HCT116 (cell line): ENCODE measurements around the gene CHAF1A. TPM values are rescaled to one million over a fixed set of nuclear protein-coding genes. Genes with fewer than 3 reads are reported as not detected.

ENCODE experiments used
- ATAC-seq: fragments of 200-7000 bp; cut with Tn5 transposase; 2 replicates; pipeline ENCODE4 v1.9.1; 2020; ENCODE audit warnings: mild to moderate bottlenecking, moderate library complexity
- BruUV-seq: library from RNA; stranded (reverse); fragments of 400-500 nt; replicated peaks from 2 replicates; lab custom pipeline; 2021; lab: Mats Ljungman, UMichigan
- CTCF ChIA-PET: fragments of 300-600 bp; sonication (Branson Sonifier 250); formaldehyde crosslinking; loops from one replicate; lab custom pipeline; 2021; ENCODE audit warnings: antibody characterized with exemption; lab: Charles Lee
- POLR2A ChIA-PET: fragments of 300-600, 350-600 bp; sonication (Branson Sonifier 250); formaldehyde crosslinking; loops from one replicate; lab custom pipeline; 2021; ENCODE audit warnings: antibody characterized with exemption; lab: Charles Lee
- RAD21 ChIA-PET, 2 experiments: fragments of 300-600 bp; sonication (Branson Sonifier 250); formaldehyde crosslinking; loops; one replicate each; lab custom pipeline; 2023; ENCODE audit warnings: low total read pairs in 2 of 2; ENCODE audit not compliant: uncharacterized antibody in 2 of 2, unreplicated experiment in 2 of 2, low non-redundant PET in 1 of 2; lab: Charles Lee
- DNase-seq: peaks from one replicate; pipeline ENCODE4 v3.0.0-alpha.2; 2010; ENCODE audit warnings: low read depth, low spot score
- H2AFZ ChIP-seq: fragments of 200-600 bp; shearing (Covaris generic), sonication (generic); 2 replicates; pipeline ENCODE4 v1.6.1; 2017; ENCODE audit warnings: low read depth, mixed run types, mixed read lengths, antibody characterized with exemption, low read length; ENCODE audit not compliant: poor library complexity, severe bottlenecking
- H3K27ac ChIP-seq: 2 replicates; pipeline ENCODE4 v1.5.1; 2012; ENCODE audit warnings: low read depth, low read length
- H3K27me3 ChIP-seq: fragments of 200-600 bp; sonication (generic); 2 replicates; pipeline ENCODE4 v1.6.1; 2016; ENCODE audit warnings: mixed run types, low read length, mixed read lengths; ENCODE audit not compliant: insufficient read depth
- H3K36me3 ChIP-seq, 2 experiments: fragments of 200-500 bp in 1 of 2; fragments of 200-600 bp in 1 of 2; sonication (Bioruptor generic) in 1 of 2; sonication (generic) in 1 of 2; 2 replicates each; pipeline versions ENCODE4 v1.5.1 to v1.6.1; 2014 to 2016; ENCODE audit warnings: low read length in 2 of 2, inconsistent platforms in 1 of 2, mixed read lengths in 1 of 2, mixed run types in 1 of 2; ENCODE audit not compliant: insufficient read depth in 2 of 2, control insufficient read depth in 1 of 2
- H3K4me1 ChIP-seq, 2 experiments: fragments of 200-600 bp in 1 of 2; sonication (generic) in 1 of 2; 2 replicates each; pipeline versions ENCODE4 v1.5.1 to v1.6.1; 2012 to 2017; ENCODE audit warnings: low read length in 2 of 2, inconsistent platforms in 1 of 2, mild to moderate bottlenecking in 1 of 2, mixed read lengths in 1 of 2, mixed run types in 1 of 2, moderate library complexity in 1 of 2; ENCODE audit not compliant: insufficient read depth in 2 of 2, control insufficient read depth in 1 of 2
- H3K4me2 ChIP-seq: fragments of 200-600 bp; sonication (generic); 2 replicates; pipeline ENCODE4 v1.6.1; 2017; ENCODE audit warnings: mixed run types, low read length, mixed read lengths
- H3K4me3 ChIP-seq, 2 experiments: fragments of 200-600 bp in 1 of 2; sonication (generic) in 1 of 2; replicated peaks in 1 of 2; 2 replicates each; pipeline ENCODE4 v1.5.1; 2011 to 2016; ENCODE audit warnings: low read length in 2 of 2, control low read depth in 1 of 2, low read depth in 1 of 2, mild to moderate bottlenecking in 1 of 2, mixed read lengths in 1 of 2, mixed run types in 1 of 2
- H3K79me2 ChIP-seq: fragments of 200-600 bp; sonication (generic); 2 replicates; pipeline ENCODE4 v1.6.1; 2017; ENCODE audit warnings: mild to moderate bottlenecking, mixed run types, low read length, moderate library complexity, mixed read lengths; ENCODE audit not compliant: insufficient read depth
- H3K9ac ChIP-seq: fragments of 200-600 bp; sonication (generic); 2 replicates; pipeline ENCODE4 v1.6.1; 2016; ENCODE audit warnings: low read length, mixed read lengths
- H3K9me2 ChIP-seq: fragments of 200-600 bp; sonication (generic), shearing (Covaris generic); 2 replicates; pipeline ENCODE4 v1.6.1; 2017; ENCODE audit warnings: mixed run types, mild to moderate bottlenecking, moderate library complexity; ENCODE audit not compliant: insufficient read depth
- H3K9me3 ChIP-seq, 2 experiments: fragments of 200-500 bp in 1 of 2; fragments of 200-600 bp in 1 of 2; sonication (Bioruptor generic) in 1 of 2; sonication (generic) in 1 of 2; 2 replicates each; pipeline ENCODE4 v1.6.1; 2014 to 2017; ENCODE audit warnings: low read length in 2 of 2, mixed read lengths in 2 of 2, inconsistent platforms in 1 of 2, low read depth in 1 of 2, mild to moderate bottlenecking in 1 of 2, mixed run types in 1 of 2, moderate library complexity in 1 of 2; ENCODE audit not compliant: control insufficient read depth in 1 of 2, insufficient read depth in 1 of 2
- H4K20me1 ChIP-seq: fragments of 200-600 bp; sonication (generic), shearing (Covaris generic); 2 replicates; pipeline ENCODE4 v1.6.1; 2017; ENCODE audit warnings: mixed run types, mild to moderate bottlenecking, moderate library complexity; ENCODE audit not compliant: insufficient read depth
- EZH2phosphoT487 ChIP-seq: fragments of 200-600 bp; IDR thresholded peaks from 2 replicates; pipeline ENCODE4 v1.6.1; 2018; ENCODE audit warnings: antibody characterized with exemption, borderline replicate concordance
- FOSL1 ChIP-seq: IDR thresholded peaks from 2 replicates; pipeline ENCODE4 v1.6.1; 2012; ENCODE audit warnings: low read depth
- JUND ChIP-seq: IDR thresholded peaks from 2 replicates; pipeline ENCODE4 v1.6.1; 2012
- RAD21 ChIP-seq: IDR thresholded peaks from 2 replicates; pipeline ENCODE4 v1.6.1; 2012; ENCODE audit warnings: low read depth, mild to moderate bottlenecking
- SP1 ChIP-seq: IDR thresholded peaks from 2 replicates; pipeline ENCODE4 v1.6.1; 2012; ENCODE audit warnings: low read depth
- TCF7L2 ChIP-seq: IDR thresholded peaks from 2 replicates; pipeline ENCODE4 v1.7.0; 2011; ENCODE audit warnings: borderline replicate concordance, inconsistent platforms; ENCODE audit not compliant: insufficient read depth, insufficient read length; ENCODE audit errors: extremely low read depth
- YY1 ChIP-seq: IDR thresholded peaks from 2 replicates; pipeline ENCODE4 v1.6.1; 2011; ENCODE audit warnings: low read length, low read depth, moderate library complexity, mild to moderate bottlenecking; ENCODE audit not compliant: insufficient replicate concordance; ENCODE audit errors: extremely low read depth
- ZFX ChIP-seq: fragments of 450-650 bp; IDR thresholded peaks from 2 replicates; pipeline ENCODE4 v1.6.1; 2017
- intact Hi-C: fragments of 100-400 bp; cut with micrococcal nuclease; formaldehyde crosslinking; loops from 2 replicates; pipeline ENCODE4 v1.10.0; 2022
- total RNA-seq: library from RNA; stranded (reverse); gene quantifications from one replicate; pipeline ENCODE4 v1.2.1, GENCODE V29; 2021; ENCODE audit not compliant: unreplicated experiment
- TF ChIP-seq, protein P1 (sequence below), 3 experiments: fragments of 200-600 bp in 1 of 3; sonication (generic) in 1 of 3; IDR thresholded peaks in 2 of 3; conservative IDR thresholded peaks in 1 of 3; 2 replicates each; pipeline ENCODE4 v1.5.1; 2012 to 2017; ENCODE audit warnings: low read depth in 2 of 3, low read length in 2 of 3, antibody characterized with exemption in 1 of 3, borderline replicate concordance in 1 of 3, control low read depth in 1 of 3, mild to moderate bottlenecking in 1 of 3, mixed read lengths in 1 of 3, mixed run types in 1 of 3, moderate library complexity in 1 of 3; ENCODE audit not compliant: insufficient read depth in 1 of 3
- TF ChIP-seq, protein P2 (sequence below): IDR thresholded peaks from 2 replicates; pipeline ENCODE4 v1.6.1; 2011; ENCODE audit warnings: mild to moderate bottlenecking, low read length, moderate library complexity; ENCODE audit not compliant: insufficient replicate concordance; ENCODE audit errors: extremely low read depth

CHAF1A gene
- total RNA-seq, 1 experiment from 2014 or later: 69.9 TPM

DNA sequence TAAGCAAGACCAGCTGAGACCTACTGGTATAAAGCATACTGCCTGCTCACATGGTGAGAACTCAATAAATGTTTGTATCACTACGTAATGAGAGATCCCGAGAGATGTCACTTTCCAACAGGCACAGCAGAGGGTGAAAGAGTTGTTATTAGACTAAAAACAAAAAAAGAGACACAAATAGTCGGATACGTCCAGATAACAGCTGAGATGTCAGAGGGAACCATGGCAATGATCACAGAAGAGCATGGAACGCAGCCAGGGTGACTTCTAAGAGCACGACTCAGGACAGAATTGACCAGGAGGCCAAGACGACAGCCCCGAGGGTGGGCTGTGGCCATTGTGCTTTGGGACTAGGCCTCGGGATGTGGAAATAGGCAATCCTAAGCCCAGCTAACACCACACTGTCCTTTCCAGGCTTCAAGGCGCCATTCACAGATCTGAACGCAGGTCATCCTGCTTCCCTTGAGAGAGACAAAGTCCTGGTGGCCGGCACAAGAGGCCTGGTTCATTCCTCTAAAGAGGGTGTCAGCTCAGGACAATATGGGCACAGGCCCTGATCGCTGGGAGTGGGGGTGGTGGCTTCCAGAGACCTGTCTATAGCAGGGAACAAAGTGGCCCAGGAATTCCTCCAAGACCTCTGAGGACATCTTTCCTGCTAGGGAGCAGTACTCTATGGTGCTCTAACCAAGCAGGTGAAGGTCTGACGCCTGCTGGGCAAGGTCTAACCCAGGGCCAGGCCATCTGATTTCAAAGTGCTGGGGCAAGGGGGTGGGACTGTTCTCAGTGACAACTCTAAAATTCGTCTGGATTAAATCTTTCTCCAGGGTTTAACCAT lies 5.3 kb upstream of the CHAF1A start:
- ATAC-seq (no peak), DNase-seq (no peak)
- H2AFZ ChIP-seq: no peak overlapping the region
- H3K9ac ChIP-seq: no peak overlapping the region
- ChIA-PET CTCF (no interaction called here), RAD21 (no interaction called here), POLR2A (no interaction called here)
- intact Hi-C loops: no loop called here
- H3K4me3 ChIP-seq: no peak overlapping the region
- H3K27ac ChIP-seq: no peak overlapping the region
- no peak for TF ChIP-seq FOSL1
- no peak for TF ChIP-seq JUND
- TF ChIP-seq EZH2phosphoT487: no peak
- no peaks in the 10 kb centered on the region for H3K9me2 ChIP-seq
- peaks cover 5% of the 10 kb centered on the region; the same call in 1 of the 2 replicates for H4K20me1 ChIP-seq
- no peak overlapping the region for H3K4me2 ChIP-seq
- H3K27me3 ChIP-seq: no peaks in the 10 kb centered on the region
- no TSS peak for BruUV-seq
- no peaks in the 10 kb centered on the region for H3K9me3 ChIP-seq
- H3K79me2 ChIP-seq: peaks cover 80% of the 10 kb centered on the region
- H3K4me1 ChIP-seq: peaks cover 14 to 24% of the 10 kb centered on the region in 2 experiments
- H3K36me3 ChIP-seq: peaks cover 3 to 29% of the 10 kb centered on the region in 2 experiments; a peak in 3 of 4 replicates

DNA sequence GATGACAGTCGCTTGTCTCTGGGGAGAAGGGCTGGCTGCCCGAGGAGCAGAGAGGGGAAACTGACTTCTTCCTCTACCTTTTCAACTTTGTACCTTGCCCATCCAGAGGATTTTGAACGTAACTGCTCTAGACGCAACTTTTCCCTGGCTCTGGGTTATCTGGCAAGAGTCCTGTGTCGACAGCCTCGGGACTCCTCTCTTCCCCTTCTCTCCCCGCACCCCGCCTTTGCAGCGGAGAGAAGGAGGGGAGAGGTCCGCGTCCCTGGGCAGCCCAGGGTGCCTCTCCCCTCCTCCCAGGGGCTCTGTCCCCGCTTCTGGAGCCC lies 2.7 kb upstream of the CHAF1A start:
- intact Hi-C loops: loop anchor here (1.0 to 5.0 kb wide), 3 partner anchors 23 to 132 kb away; no protein-coding TSS in a partner anchor
- peaks cover 77% of the 10 kb centered on the region for H3K79me2 ChIP-seq
- ChIA-PET RAD21 (interaction anchor here in 1 of 2 experiments (0.6 kb wide), 1 partner anchor 25 kb away, joined by 3 read pairs; no protein-coding TSS in a partner anchor), POLR2A (no interaction called here), CTCF (interaction anchor here (0.6 to 1.4 kb wide), 9 partner anchors 8 to 133 kb away, joined by 3 to 8 read pairs (median 3); no protein-coding TSS in a partner anchor)
- H2AFZ ChIP-seq: no peak overlapping the region
- H3K9ac ChIP-seq: peak overlapping the region; percentile 95
- H3K27ac ChIP-seq: peak overlapping the region; percentile 88
- H3K4me1 ChIP-seq: peaks cover 16 to 41% of the 10 kb centered on the region in 2 experiments
- BruUV-seq: no TSS peak
- peaks cover 3 to 34% of the 10 kb centered on the region in 2 experiments for H3K36me3 ChIP-seq
- H4K20me1 ChIP-seq: peaks cover 13% of the 10 kb centered on the region
- no peaks in the 10 kb centered on the region for H3K9me3 ChIP-seq
- H3K9me2 ChIP-seq: no peaks in the 10 kb centered on the region
- no peak for DNase-seq
- no peaks in the 10 kb centered on the region for H3K27me3 ChIP-seq
- peak; percentile 10 for ATAC-seq
- H3K4me2 ChIP-seq: peak overlapping the region; percentile 100
- peak overlapping the region; percentile 93 to 97 for H3K4me3 ChIP-seq
- TF ChIP-seq ZFX: no peak
- no peak for TF ChIP-seq TCF7L2
- no peak for TF ChIP-seq RAD21
- TF ChIP-seq FOSL1: no peak
- no peak for TF ChIP-seq YY1
- TF ChIP-seq SP1: no peak
- TF ChIP-seq, protein P1, sequence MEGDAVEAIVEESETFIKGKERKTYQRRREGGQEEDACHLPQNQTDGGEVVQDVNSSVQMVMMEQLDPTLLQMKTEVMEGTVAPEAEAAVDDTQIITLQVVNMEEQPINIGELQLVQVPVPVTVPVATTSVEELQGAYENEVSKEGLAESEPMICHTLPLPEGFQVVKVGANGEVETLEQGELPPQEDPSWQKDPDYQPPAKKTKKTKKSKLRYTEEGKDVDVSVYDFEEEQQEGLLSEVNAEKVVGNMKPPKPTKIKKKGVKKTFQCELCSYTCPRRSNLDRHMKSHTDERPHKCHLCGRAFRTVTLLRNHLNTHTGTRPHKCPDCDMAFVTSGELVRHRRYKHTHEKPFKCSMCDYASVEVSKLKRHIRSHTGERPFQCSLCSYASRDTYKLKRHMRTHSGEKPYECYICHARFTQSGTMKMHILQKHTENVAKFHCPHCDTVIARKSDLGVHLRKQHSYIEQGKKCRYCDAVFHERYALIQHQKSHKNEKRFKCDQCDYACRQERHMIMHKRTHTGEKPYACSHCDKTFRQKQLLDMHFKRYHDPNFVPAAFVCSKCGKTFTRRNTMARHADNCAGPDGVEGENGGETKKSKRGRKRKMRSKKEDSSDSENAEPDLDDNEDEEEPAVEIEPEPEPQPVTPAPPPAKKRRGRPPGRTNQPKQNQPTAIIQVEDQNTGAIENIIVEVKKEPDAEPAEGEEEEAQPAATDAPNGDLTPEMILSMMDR (IDR thresholded peaks at IDR 0.05 in 2 of 3, conservative IDR thresholded peaks at IDR 0.05 in 1 of 3; ENCODE audit: borderline replicate concordance in 1 of 3, insufficient read depth in 1 of 3, low read depth in 2 of 3, low read length in 2 of 3): no peak
- TF ChIP-seq, protein P2, sequence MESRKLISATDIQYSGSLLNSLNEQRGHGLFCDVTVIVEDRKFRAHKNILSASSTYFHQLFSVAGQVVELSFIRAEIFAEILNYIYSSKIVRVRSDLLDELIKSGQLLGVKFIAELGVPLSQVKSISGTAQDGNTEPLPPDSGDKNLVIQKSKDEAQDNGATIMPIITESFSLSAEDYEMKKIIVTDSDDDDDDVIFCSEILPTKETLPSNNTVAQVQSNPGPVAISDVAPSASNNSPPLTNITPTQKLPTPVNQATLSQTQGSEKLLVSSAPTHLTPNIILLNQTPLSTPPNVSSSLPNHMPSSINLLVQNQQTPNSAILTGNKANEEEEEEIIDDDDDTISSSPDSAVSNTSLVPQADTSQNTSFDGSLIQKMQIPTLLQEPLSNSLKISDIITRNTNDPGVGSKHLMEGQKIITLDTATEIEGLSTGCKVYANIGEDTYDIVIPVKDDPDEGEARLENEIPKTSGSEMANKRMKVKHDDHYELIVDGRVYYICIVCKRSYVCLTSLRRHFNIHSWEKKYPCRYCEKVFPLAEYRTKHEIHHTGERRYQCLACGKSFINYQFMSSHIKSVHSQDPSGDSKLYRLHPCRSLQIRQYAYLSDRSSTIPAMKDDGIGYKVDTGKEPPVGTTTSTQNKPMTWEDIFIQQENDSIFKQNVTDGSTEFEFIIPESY: no peak
